Prostate gland (tissue), 2 donors: ENCODE measurements around the gene ANKRD12.

Experiments used
- CTCF ChIP-seq, 4 experiments: fragments of 200-600 bp in 2 of 4; fragments of 450-650 bp in 2 of 4; sonication (generic) in 2 of 4; IDR thresholded peaks; 1 replicate in 3 of 4; 2 replicates in 1 of 4; pipeline ENCODE4 v1.5.1; 2016 to 2019; ENCODE audit warnings: antibody characterized with exemption in 4 of 4, mild to moderate bottlenecking in 2 of 4, moderate library complexity in 2 of 4
- POLR2A ChIP-seq: fragments of 450-650 bp; IDR thresholded peaks from one replicate; pipeline ENCODE4 v1.6.1; 2016; ENCODE audit warnings: antibody characterized with exemption, mild to moderate bottlenecking

GRCh38 chr18:9260388-9261380 is 124.1 kb downstream of the ANKRD12 start:
- TF ChIP-seq CTCF (IDR thresholded peaks at IDR 0.05) (no peak), POLR2A (no peak)
